GM23338 (cell line): ENCODE measurements around the gene SLC39A13. TPM values are rescaled to one million over a fixed set of nuclear protein-coding genes. Genes with fewer than 3 reads are reported as not detected.

ENCODE experiments used
- ATAC-seq: fragments of 200-7000 bp; cut with Tn5 transposase; 3 replicates; pipeline ENCODE4 v1.9.1; 2020
- DNase-seq: peaks from one replicate; pipeline ENCODE4 v3.0.0-alpha.2; 2015; ENCODE audit warnings: low spot score
- H2AFZ ChIP-seq: fragments of 200-600 bp; sonication (generic); 2 replicates; pipeline ENCODE4 v1.8.0; 2016; ENCODE audit warnings: antibody characterized with exemption, mild to moderate bottlenecking, moderate library complexity
- H3F3A ChIP-seq: fragments of 200-600 bp; sonication (generic); replicated peaks from 2 replicates; pipeline ENCODE4 v1.8.0; 2017; ENCODE audit warnings: antibody characterized with exemption, mixed run types, low read depth
- H3K27ac ChIP-seq: fragments of 200-600 bp; sonication (generic); 2 replicates; pipeline ENCODE4 v1.6.1; 2016; ENCODE audit warnings: low read depth
- H3K27me3 ChIP-seq: fragments of 200-600 bp; sonication (generic); 2 replicates; pipeline ENCODE4 v1.8.0; 2016; ENCODE audit warnings: mild to moderate bottlenecking, mixed run types, moderate library complexity; ENCODE audit not compliant: insufficient read depth
- H3K36me3 ChIP-seq: fragments of 200-600 bp; sonication (generic); 2 replicates; pipeline ENCODE4 v1.8.0; 2016; ENCODE audit warnings: mild to moderate bottlenecking; ENCODE audit not compliant: insufficient read depth
- H3K4me1 ChIP-seq: fragments of 200-600 bp; sonication (generic); 2 replicates; pipeline ENCODE4 v1.8.0; 2016; ENCODE audit warnings: mild to moderate bottlenecking, moderate library complexity; ENCODE audit not compliant: insufficient read depth
- H3K4me2 ChIP-seq: fragments of 200-600 bp; sonication (generic); 2 replicates; pipeline ENCODE4 v1.7.1; 2017; ENCODE audit warnings: mixed run types
- H3K4me3 ChIP-seq: fragments of 200-600 bp; sonication (generic); 2 replicates; pipeline ENCODE4 v1.6.1; 2016; ENCODE audit warnings: mixed run types
- H3K79me2 ChIP-seq: fragments of 200-600 bp; sonication (generic); replicated peaks from 2 replicates; pipeline ENCODE4 v1.8.0; 2017; ENCODE audit warnings: mild to moderate bottlenecking; ENCODE audit not compliant: insufficient read depth
- H3K9me2 ChIP-seq: fragments of 200-600 bp; sonication (generic); 2 replicates; pipeline ENCODE4 v1.8.0; 2017; ENCODE audit not compliant: insufficient read depth
- H4K20me1 ChIP-seq: fragments of 200-600 bp; sonication (generic); replicated peaks from 2 replicates; pipeline ENCODE4 v1.8.0; 2017; ENCODE audit warnings: mild to moderate bottlenecking; ENCODE audit not compliant: insufficient read depth
- H3K27ac Mint-ChIP-seq: 2 replicates; pipeline ENCODE4 v1.8.0; 2020; ENCODE audit warnings: inconsistent platforms, mild to moderate bottlenecking, moderate library complexity, mixed read lengths
- H3K27me3 Mint-ChIP-seq: 3 replicates; pipeline ENCODE4 v1.8.0; 2022; ENCODE audit warnings: low read depth, mild to moderate bottlenecking, moderate library complexity, mixed read lengths, inconsistent platforms; ENCODE audit not compliant: insufficient read depth, poor library complexity
- H3K36me3 Mint-ChIP-seq: 3 replicates; pipeline ENCODE4 v1.8.0; 2021; ENCODE audit warnings: low read depth, mild to moderate bottlenecking, inconsistent platforms, moderate library complexity, mixed read lengths
- H3K4me1 Mint-ChIP-seq: 3 replicates; pipeline ENCODE4 v1.8.0; 2020; ENCODE audit warnings: mild to moderate bottlenecking, inconsistent platforms, mixed read lengths
- H3K4me3 Mint-ChIP-seq: 3 replicates; pipeline ENCODE4 v1.8.0; 2021; ENCODE audit warnings: moderate library complexity, mild to moderate bottlenecking, inconsistent platforms, mixed read lengths
- H3K9me3 Mint-ChIP-seq: 3 replicates; pipeline ENCODE4 v1.8.0; 2020; ENCODE audit warnings: moderate library complexity, mild to moderate bottlenecking, inconsistent platforms, mixed read lengths
- CREB1 ChIP-seq: fragments of 250-450 bp; sonication (Bioruptor Pico); IDR thresholded peaks from 2 replicates; pipeline ENCODE4 v1.5.0; 2020; ENCODE audit warnings: low read depth, mild to moderate bottlenecking, moderate library complexity
- CTCF ChIP-seq, 2 experiments: fragments of 200-600 bp in 1 of 2; sonication (generic) in 1 of 2; conservative IDR thresholded peaks; 2 replicates each; pipeline versions ENCODE4 v1.5.1 to v1.6.1; 2016 to 2017; ENCODE audit warnings: antibody characterized with exemption in 2 of 2, low read depth in 2 of 2, mild to moderate bottlenecking in 2 of 2, moderate library complexity in 1 of 2
- ETS1 ChIP-seq: IDR thresholded peaks from 2 replicates; pipeline ENCODE4 v1.6.1; 2016; ENCODE audit warnings: antibody characterized with exemption
- EZH2phosphoT487 ChIP-seq: fragments of 200-600 bp; sonication (generic); IDR thresholded peaks from one replicate; pipeline ENCODE4 v1.8.1; 2018; ENCODE audit warnings: antibody characterized with exemption; ENCODE audit not compliant: unreplicated experiment
- JUNB ChIP-seq: IDR thresholded peaks from one replicate; pipeline ENCODE4 v1.6.1; 2016; ENCODE audit warnings: antibody characterized with exemption; ENCODE audit not compliant: unreplicated experiment
- NANOG ChIP-seq: IDR thresholded peaks from 2 replicates; pipeline ENCODE4 v1.6.1; 2016; ENCODE audit warnings: antibody characterized with exemption, borderline replicate concordance
- POLR2AphosphoS5 ChIP-seq: IDR thresholded peaks from 2 replicates; pipeline ENCODE4 v1.6.1; 2016; ENCODE audit warnings: antibody characterized with exemption, low read depth
- REST ChIP-seq: IDR thresholded peaks from one replicate; pipeline ENCODE4 v1.6.1; 2018; ENCODE audit warnings: antibody characterized with exemption; ENCODE audit not compliant: unreplicated experiment
- STAT1 ChIP-seq: IDR thresholded peaks from one replicate; pipeline ENCODE4 v1.6.1; 2016; ENCODE audit warnings: antibody characterized with exemption; ENCODE audit not compliant: unreplicated experiment
- ZNF114 ChIP-seq: fragments of 250-450 bp; sonication (Bioruptor Pico); IDR thresholded peaks from 2 replicates; pipeline ENCODE4 v1.5.0; 2020; ENCODE audit warnings: mild to moderate bottlenecking, moderate library complexity
- ZNF331 ChIP-seq: fragments of 250-450 bp; sonication (Bioruptor Pico); IDR thresholded peaks from 2 replicates; pipeline ENCODE4 v1.5.0; 2020; ENCODE audit warnings: low read depth, mild to moderate bottlenecking, moderate library complexity
- polyA plus RNA-seq: library from polyadenylated mRNA; unstranded; fragments of >200 nt; fragmentation: Nextera tagmentation; extraction: Ambion mirVana; gene quantifications from 2 replicates; pipeline ENCODE4 v1.2.1, GENCODE V29; 2016
- total RNA-seq: library from RNA; depleted of rRNA; stranded (reverse); fragments of >200 nt; shearing (Covaris generic); gene quantifications from 2 replicates; pipeline ENCODE4 v1.2.3, GENCODE V29; 2014

SLC39A13 gene
- total and polyA plus RNA-seq, 2 experiments from 2014 or later = 15.8 to 32.7 TPM

GRCh38 chr11:47411884-47412746 lies 3.7 kb downstream of the SLC39A13 start:
- TF ChIP-seq CREB1 (CRISPR knock-in tag) (no peak), CTCF (conservative IDR thresholded peaks at IDR 0.05; ENCODE audit: low read depth in 2 of 2) (peak; percentile 78 to 95), POLR2AphosphoS5 (no peak), NANOG (no peak), ETS1 (no peak)
- peaks cover 5% of the 10 kb centered on the region for H3K4me1 Mint-ChIP-seq
- H3K4me3 Mint-ChIP-seq = no peak overlapping the region
- H3F3A ChIP-seq = peaks cover 20% of the 10 kb centered on the region
- no peak overlapping the region for H2AFZ ChIP-seq
- ATAC-seq (peak; percentile 35), DNase-seq (peak; percentile 85)
- H3K27ac ChIP-seq = no peak overlapping the region
- H3K36me3 Mint-ChIP-seq = peaks cover 12% of the 10 kb centered on the region; the same call in 2 of the 3 replicates
- no peaks in the 10 kb centered on the region for H3K9me3 Mint-ChIP-seq
- H3K4me2 ChIP-seq = no peak overlapping the region
- H3K4me1 ChIP-seq = peaks cover 4% of the 10 kb centered on the region; the same call in 1 of the 2 replicates
- no peaks in the 10 kb centered on the region for H3K9me2 ChIP-seq
- no peak overlapping the region for H3K27ac Mint-ChIP-seq
- H3K79me2 ChIP-seq = no peaks in the 10 kb centered on the region
- H3K4me3 ChIP-seq = no peak overlapping the region
- H3K27me3 ChIP-seq = no peaks in the 10 kb centered on the region
- peaks cover 13% of the 10 kb centered on the region for H3K27me3 Mint-ChIP-seq
- H4K20me1 ChIP-seq = no peaks in the 10 kb centered on the region; the same call in 1 of the 2 replicates
- H3K36me3 ChIP-seq = no peaks in the 10 kb centered on the region

GRCh38 chr11:47413351-47413750 lies 5.0 kb downstream of the SLC39A13 start:
- H3K27ac Mint-ChIP-seq = no peak overlapping the region
- Histone ChIP-seq H3K4me2 (no peak overlapping the region), H2AFZ (no peak overlapping the region), H3K27me3 (no peaks in the 10 kb centered on the region), H4K20me1 (no peaks in the 10 kb centered on the region; the same call in 1 of the 2 replicates), H3K4me3 (no peak overlapping the region), H3K79me2 (no peaks in the 10 kb centered on the region), H3F3A (peaks cover 12% of the 10 kb centered on the region), H3K9me2 (no peaks in the 10 kb centered on the region), H3K36me3 (no peaks in the 10 kb centered on the region), H3K27ac (no peak overlapping the region), H3K4me1 (peaks cover 4% of the 10 kb centered on the region; the same call in 1 of the 2 replicates)
- no peaks in the 10 kb centered on the region for H3K9me3 Mint-ChIP-seq
- H3K4me1 Mint-ChIP-seq = peaks cover 4% of the 10 kb centered on the region; the same call in 1 of the 3 replicates
- ATAC-seq (no peak), DNase-seq (no peak)
- peaks cover 20% of the 10 kb centered on the region for H3K36me3 Mint-ChIP-seq
- no peak overlapping the region for H3K4me3 Mint-ChIP-seq
- H3K27me3 Mint-ChIP-seq = peaks cover 13% of the 10 kb centered on the region
- TF ChIP-seq REST (no peak), STAT1 (no peak), ZNF331 (no peak), JUNB (no peak), ZNF114 (no peak), CREB1 (CRISPR knock-in tag) (no peak), ETS1 (no peak), CTCF (conservative IDR thresholded peaks at IDR 0.05; ENCODE audit: low read depth in 2 of 2) (no peak), NANOG (no peak), POLR2AphosphoS5 (no peak), EZH2phosphoT487 (no peak)
